KMS-11 (cell line): ENCODE measurements around the gene LRRC10.

Experiments
- H2AFZ ChIP-seq: fragments of 200-600 bp; sonication (generic); 2 replicates; pipeline ENCODE4 v1.6.1; 2016; ENCODE audit warnings: antibody characterized with exemption, mixed run types, low read depth
- H3K27ac ChIP-seq: fragments of 200-600 bp; sonication (generic); 2 replicates; pipeline ENCODE4 v1.6.1; 2016; ENCODE audit warnings: mild to moderate bottlenecking, mixed run types
- H3K27me3 ChIP-seq: fragments of 200-600 bp; sonication (generic); 2 replicates; pipeline ENCODE4 v1.6.1; 2017; ENCODE audit warnings: mild to moderate bottlenecking, low read depth, mixed run types, moderate library complexity; ENCODE audit not compliant: insufficient read depth
- H3K36me3 ChIP-seq: fragments of 200-600 bp; sonication (generic); 2 replicates; pipeline ENCODE4 v1.6.1; 2017; ENCODE audit warnings: mild to moderate bottlenecking, mixed run types; ENCODE audit not compliant: insufficient read depth
- H3K4me1 ChIP-seq: fragments of 200-600 bp; sonication (generic); 2 replicates; pipeline ENCODE4 v1.6.1; 2016; ENCODE audit warnings: mild to moderate bottlenecking, low read depth, mixed run types; ENCODE audit not compliant: poor library complexity, severe bottlenecking
- H3K4me2 ChIP-seq: fragments of 200-600 bp; sonication (generic); 2 replicates; pipeline ENCODE4 v1.7.0; 2016; ENCODE audit warnings: mild to moderate bottlenecking, mixed run types
- H3K4me3 ChIP-seq: fragments of 200-600 bp; sonication (generic); IDR thresholded peaks from 2 replicates; pipeline ENCODE4 v1.6.1; 2017; ENCODE audit warnings: low read depth, low read length, mixed read lengths; ENCODE audit not compliant: insufficient read depth
- H3K79me2 ChIP-seq: fragments of 200-600 bp; sonication (generic); 2 replicates; pipeline ENCODE4 v1.6.1; 2016; ENCODE audit warnings: low read depth, mixed run types; ENCODE audit not compliant: insufficient read depth
- H3K9ac ChIP-seq: fragments of 200-600 bp; sonication (generic); 2 replicates; pipeline ENCODE4 v1.6.1; 2016; ENCODE audit warnings: mild to moderate bottlenecking, mixed run types
- H4K20me1 ChIP-seq: fragments of 200-600 bp; sonication (generic); 2 replicates; pipeline ENCODE4 v1.6.1; 2016; ENCODE audit warnings: mild to moderate bottlenecking, mixed run types; ENCODE audit not compliant: insufficient read depth
- CTCF ChIP-seq: fragments of 200-600 bp; sonication (generic); conservative IDR thresholded peaks from 2 replicates; pipeline ENCODE4 v1.6.1; 2017; ENCODE audit warnings: low read depth, mild to moderate bottlenecking, antibody characterized with exemption, low read length, moderate library complexity, mixed read lengths

Gene LRRC10

GRCh38 chr12:69641546-69641945 is 30.8 kb upstream of the LRRC10 start:
- H3K9ac ChIP-seq: no peak overlapping the region
- no peak for TF ChIP-seq CTCF
- no peaks in the 10 kb centered on the region for H3K79me2 ChIP-seq
- no peak overlapping the region for H3K4me2 ChIP-seq
- no peaks in the 10 kb centered on the region for H3K36me3 ChIP-seq
- no peak overlapping the region for H3K4me3 ChIP-seq
- H2AFZ ChIP-seq: no peak overlapping the region
- H3K4me1 ChIP-seq: no peaks in the 10 kb centered on the region
- no peaks in the 10 kb centered on the region for H4K20me1 ChIP-seq
- no peaks in the 10 kb centered on the region for H3K27me3 ChIP-seq
- H3K27ac ChIP-seq: no peak overlapping the region

GRCh38 chr12:69639400-69640016 is 28.8 kb upstream of the LRRC10 start:
- Histone ChIP-seq H2AFZ (no peak overlapping the region), H3K36me3 (no peaks in the 10 kb centered on the region), H3K4me2 (no peak overlapping the region), H3K79me2 (no peaks in the 10 kb centered on the region), H4K20me1 (no peaks in the 10 kb centered on the region), H3K27ac (no peak overlapping the region), H3K4me3 (no peak overlapping the region), H3K27me3 (no peaks in the 10 kb centered on the region), H3K9ac (no peak overlapping the region), H3K4me1 (no peaks in the 10 kb centered on the region)
- TF ChIP-seq CTCF: peak; percentile 97

- Histone ChIP-seq H3K4me1 (no peaks in the 10 kb centered on the region), H3K9ac (no peak overlapping the region), H3K27me3 (no peaks in the 10 kb centered on the region), H3K36me3 (no peaks in the 10 kb centered on the region), H3K4me3 (no peak overlapping the region), H4K20me1 (no peaks in the 10 kb centered on the region), H3K4me2 (no peak overlapping the region), H3K27ac (no peak overlapping the region), H2AFZ (no peak overlapping the region), H3K79me2 (no peaks in the 10 kb centered on the region)
- TF ChIP-seq CTCF: peak; percentile 60
Measured at GRCh38 chr12:69633061-69633460, 22.4 kb upstream of the LRRC10 start.

GRCh38 chr12:69630191-69630590 is 19.5 kb upstream of the LRRC10 start:
- Histone ChIP-seq H3K27ac (no peak overlapping the region), H3K4me2 (no peak overlapping the region), H3K4me3 (no peak overlapping the region), H3K27me3 (no peaks in the 10 kb centered on the region), H3K36me3 (no peaks in the 10 kb centered on the region), H4K20me1 (no peaks in the 10 kb centered on the region), H3K4me1 (no peaks in the 10 kb centered on the region), H3K9ac (no peak overlapping the region), H2AFZ (no peak overlapping the region), H3K79me2 (no peaks in the 10 kb centered on the region)
- peak; percentile 49 for TF ChIP-seq CTCF
